AG04450 (cell line): ENCODE measurements around the gene PARM1. TPM values are rescaled to one million over a fixed set of nuclear protein-coding genes. Genes with fewer than 3 reads are reported as not detected.

Experiments
- CTCF ChIA-PET: fragments of 300-600, 350-600 bp; formaldehyde crosslinking; extraction: SDS; loops from one replicate; lab custom pipeline; 2022; ENCODE audit warnings: antibody characterized with exemption, inconsistent platforms; lab: Charles Lee
- POLR2A ChIA-PET: fragments of 350-600 bp; formaldehyde crosslinking; extraction: SDS; loops from one replicate; lab custom pipeline; 2021; ENCODE audit warnings: antibody characterized with exemption, inconsistent platforms; lab: Yijun Ruan, JAX
- DNase-seq: peaks from one replicate; pipeline ENCODE4 v3.0.0-alpha.2; 2011; ENCODE audit warnings: low read depth, low spot score
- H3K27ac ChIP-seq: one replicate; pipeline ENCODE4 v1.5.1; 2012; ENCODE audit warnings: low read depth, low read length, control low read depth
- H3K27me3 ChIP-seq: one replicate; pipeline ENCODE4 v1.6.0; 2012; ENCODE audit warnings: low read length; ENCODE audit not compliant: control insufficient read depth, insufficient read depth
- H3K4me3 ChIP-seq: 2 replicates; pipeline ENCODE4 v1.5.1; 2011; ENCODE audit warnings: mild to moderate bottlenecking, low read depth, low read length, control low read depth
- H3K9me3 ChIP-seq: 2 replicates; pipeline ENCODE4 v1.5.1; 2012; ENCODE audit warnings: low read length; ENCODE audit not compliant: control insufficient read depth, insufficient read depth
- polyA plus RNA-seq: library from polyadenylated mRNA; depleted of rRNA; stranded (reverse); fragments of >200 nt; gene quantifications from 2 replicates; pipeline ENCODE4 v1.2.3, GENCODE V29; 2011
- TF ChIP-seq, protein P1 (sequence below): IDR thresholded peaks from 2 replicates; pipeline ENCODE4 v1.5.1; 2011; ENCODE audit warnings: low read depth, low read length, control low read depth, inconsistent platforms

The PARM1 gene
- polyA plus RNA-seq, 1 experiment, result 0.10 TPM

DNA sequence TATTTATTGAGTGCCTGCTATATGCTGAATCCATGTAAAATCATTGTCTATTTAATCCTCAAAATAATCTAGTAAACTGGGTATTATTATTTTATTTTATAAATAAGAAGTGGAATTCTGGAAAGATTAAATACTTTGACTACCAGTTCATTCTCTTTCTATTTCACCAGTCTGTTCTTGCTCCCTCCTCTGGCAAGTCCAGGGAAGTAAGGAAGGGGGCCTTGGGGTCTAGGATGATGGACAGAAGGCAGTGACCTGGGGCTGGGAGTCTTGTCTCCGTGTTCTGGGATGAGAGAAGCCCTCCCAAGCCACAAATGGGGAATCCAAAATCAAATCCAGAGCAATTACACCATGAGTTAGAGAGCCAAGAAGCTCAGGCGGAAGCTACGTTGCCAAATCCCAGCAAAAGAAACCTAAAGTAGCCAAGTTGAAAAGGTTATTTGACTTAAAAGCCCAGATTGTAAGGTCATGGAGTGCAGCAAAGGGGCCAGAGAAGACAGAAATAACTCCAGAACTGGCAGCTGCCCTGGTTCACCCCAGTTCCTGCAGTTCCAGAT, 28.3 kb upstream of the PARM1 start:
- TF ChIP-seq, protein P1, sequence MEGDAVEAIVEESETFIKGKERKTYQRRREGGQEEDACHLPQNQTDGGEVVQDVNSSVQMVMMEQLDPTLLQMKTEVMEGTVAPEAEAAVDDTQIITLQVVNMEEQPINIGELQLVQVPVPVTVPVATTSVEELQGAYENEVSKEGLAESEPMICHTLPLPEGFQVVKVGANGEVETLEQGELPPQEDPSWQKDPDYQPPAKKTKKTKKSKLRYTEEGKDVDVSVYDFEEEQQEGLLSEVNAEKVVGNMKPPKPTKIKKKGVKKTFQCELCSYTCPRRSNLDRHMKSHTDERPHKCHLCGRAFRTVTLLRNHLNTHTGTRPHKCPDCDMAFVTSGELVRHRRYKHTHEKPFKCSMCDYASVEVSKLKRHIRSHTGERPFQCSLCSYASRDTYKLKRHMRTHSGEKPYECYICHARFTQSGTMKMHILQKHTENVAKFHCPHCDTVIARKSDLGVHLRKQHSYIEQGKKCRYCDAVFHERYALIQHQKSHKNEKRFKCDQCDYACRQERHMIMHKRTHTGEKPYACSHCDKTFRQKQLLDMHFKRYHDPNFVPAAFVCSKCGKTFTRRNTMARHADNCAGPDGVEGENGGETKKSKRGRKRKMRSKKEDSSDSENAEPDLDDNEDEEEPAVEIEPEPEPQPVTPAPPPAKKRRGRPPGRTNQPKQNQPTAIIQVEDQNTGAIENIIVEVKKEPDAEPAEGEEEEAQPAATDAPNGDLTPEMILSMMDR, result no peak
- CTCF ChIA-PET, result no interaction called here
- no peak overlapping the region for H3K4me3 ChIP-seq
- POLR2A ChIA-PET, result no interaction called here
- H3K27me3 ChIP-seq, result no peaks in the 10 kb centered on the region
- H3K27ac ChIP-seq, result no peak overlapping the region
- H3K9me3 ChIP-seq, result no peaks in the 10 kb centered on the region
- DNase-seq, result no peak

GRCh38 chr4:74906771-74907170, 26.1 kb upstream of the PARM1 start:
- TF ChIP-seq, protein P1, result no peak
- POLR2A ChIA-PET, result no interaction called here
- DNase-seq, result no peak
- H3K4me3 ChIP-seq, result no peak overlapping the region
- H3K9me3 ChIP-seq, result no peaks in the 10 kb centered on the region
- no peak overlapping the region for H3K27ac ChIP-seq
- no peaks in the 10 kb centered on the region for H3K27me3 ChIP-seq
- CTCF ChIA-PET, result no interaction called here

- Histone ChIP-seq H3K4me3 (no peak overlapping the region), H3K9me3 (no peaks in the 10 kb centered on the region), H3K27me3 (peaks cover 4% of the 10 kb centered on the region), H3K27ac (no peak overlapping the region)
- POLR2A ChIA-PET, result no interaction called here
- TF ChIP-seq, protein P1, result no peak
- CTCF ChIA-PET, result no interaction called here
- DNase-seq, result no peak
Observed at GRCh38 chr4:74919783-74920182, 13.1 kb upstream of the PARM1 start.

GRCh38 chr4:74920704-74921103, 12.2 kb upstream of the PARM1 start:
- POLR2A ChIA-PET, result no interaction called here
- H3K27ac ChIP-seq, result no peak overlapping the region
- TF ChIP-seq, protein P1, result no peak

DNA sequence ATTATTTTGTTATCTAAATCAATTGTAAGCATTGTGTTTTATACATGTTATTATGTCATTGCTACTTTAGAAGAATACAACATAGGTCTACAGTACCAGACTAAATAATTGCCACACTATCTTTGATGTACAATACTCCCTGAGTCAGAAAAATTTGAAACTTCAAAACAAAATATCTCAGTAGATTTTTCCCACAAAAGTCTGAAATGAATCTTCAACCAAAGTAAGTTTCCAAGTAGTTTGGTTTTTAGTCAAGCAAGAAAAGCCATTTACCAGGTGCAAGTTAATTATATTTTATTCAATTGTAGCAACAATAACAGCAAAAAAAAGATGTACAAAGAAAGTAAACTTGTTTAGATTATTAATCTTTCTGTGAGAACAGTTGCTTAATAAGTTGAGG, 11.4 kb upstream of the PARM1 start:
- H3K27ac ChIP-seq, result no peak overlapping the region
- ChIA-PET CTCF (no interaction called here), POLR2A (no interaction called here)
- TF ChIP-seq, protein P1, result no peak
- H3K9me3 ChIP-seq, result no peaks in the 10 kb centered on the region
- H3K4me3 ChIP-seq, result no peak overlapping the region
- DNase-seq, result no peak
- peaks cover 4% of the 10 kb centered on the region for H3K27me3 ChIP-seq

More at GRCh38 chr4:74920704-74921103, 12.2 kb upstream of the PARM1 start:
- H3K9me3 ChIP-seq, result no peaks in the 10 kb centered on the region
- H3K27me3 ChIP-seq, result peaks cover 4% of the 10 kb centered on the region
- no peak overlapping the region for H3K4me3 ChIP-seq
- no peak for DNase-seq
- CTCF ChIA-PET, result interaction anchor here (0.7 kb wide), 1 partner anchor 12 kb away, joined by 5 read pairs; the partner anchor contains the start of gene PARM1
